Uterus (tissue), 2 donors: ENCODE results near the gene CFAP20DC.

Experiments used
- CTCF ChIP-seq, 4 experiments: fragments of 200-600 bp in 2 of 4; fragments of 450-650 bp in 2 of 4; sonication (generic) in 2 of 4; IDR thresholded peaks; one replicate each; pipeline ENCODE4 v1.5.1; 2016 to 2019; ENCODE audit warnings: antibody characterized with exemption in 4 of 4, mild to moderate bottlenecking in 2 of 4, moderate library complexity in 1 of 4
- POLR2A ChIP-seq, 2 donors: fragments of 450-650 bp; IDR thresholded peaks; one replicate each; pipeline ENCODE4 v1.6.1; 2016; ENCODE audit warnings: antibody characterized with exemption in 2 of 2, mild to moderate bottlenecking in 1 of 2, moderate library complexity in 1 of 2

DNA sequence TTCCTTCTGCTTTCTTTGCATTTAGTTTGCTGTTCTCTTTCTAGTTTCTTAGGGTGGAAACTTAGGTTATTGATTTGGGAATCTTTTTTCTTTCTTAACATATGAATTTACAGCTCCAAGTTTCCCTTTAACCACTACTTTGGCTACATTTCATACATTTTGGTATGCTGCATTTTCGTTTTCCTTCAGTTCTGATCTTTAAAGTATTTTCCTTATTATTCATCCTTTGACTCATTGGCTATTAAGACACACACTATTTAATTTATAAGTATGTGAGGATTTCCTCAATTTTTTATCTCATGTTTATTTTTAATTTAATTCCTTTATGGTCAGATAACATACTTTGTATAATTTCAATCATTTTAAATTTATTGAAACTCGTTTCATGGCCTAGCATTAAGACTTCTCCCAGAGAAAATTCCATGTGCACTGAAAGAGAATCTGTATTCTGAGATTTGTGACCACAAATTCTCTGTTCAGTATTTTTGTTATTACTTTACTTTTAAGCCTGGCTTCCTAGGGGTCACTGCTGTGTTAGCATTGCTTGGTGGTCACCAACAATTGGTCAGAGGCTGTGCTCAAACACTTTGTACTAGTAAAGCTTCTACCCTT is 87.7 kb downstream of the CFAP20DC start:
- no peak for TF ChIP-seq POLR2A (IDR thresholded peaks at IDR 0.05)
- no peak for TF ChIP-seq CTCF (IDR thresholded peaks at IDR 0.05)
